Measurements from ENCODE around the gene ATP11C. TPM values are rescaled to one million over a fixed set of nuclear protein-coding genes. Genes with fewer than 3 reads are reported as not detected.
A peak's percentile ranks its signal among the peaks of the same experiment; 100 is the strongest.

ATP11C gene
- 10 to 100 TPM; 23.5 to 41.8 (median 32.5) TPM for total RNA-seq

GRCh38 chrX:139932901-139933796, at the start of gene ATP11C:
Gene ATP11C, minus strand, starts transcription at chrX:139933053. Its CDS starts 1,011 bp downstream, at chrX:139932042.
- DNase-seq (ENCODE audit: low spot score), result peak; percentile 54
- TF ChIP-seq CTCF (IDR thresholded peaks at IDR 0.05), result no peak
- ATAC-seq (ENCODE audit: low FRiP score), result peak; percentile 92

DNA sequence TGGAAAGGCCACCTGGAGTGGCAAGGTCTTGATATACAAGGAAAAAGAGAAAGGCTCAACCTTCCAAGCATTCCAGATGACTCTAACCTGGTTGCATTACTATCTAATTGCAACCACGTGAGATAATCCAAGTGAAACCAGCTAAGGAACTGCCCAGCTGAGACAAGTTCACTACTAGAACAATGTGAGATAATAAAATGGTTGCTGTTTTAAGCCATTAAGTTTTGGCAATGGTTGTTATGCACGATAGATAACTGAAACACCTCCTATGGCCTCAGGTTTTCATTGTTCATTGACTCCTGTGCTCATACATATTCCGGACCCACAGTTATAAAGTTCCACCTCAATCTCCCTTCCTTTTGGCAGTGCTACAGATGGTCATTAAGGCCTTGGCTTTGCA, 41.6 kb upstream of the ATP11C start:
- ATAC-seq (ENCODE audit: low FRiP score), result no peak
- no peak for TF ChIP-seq CTCF (IDR thresholded peaks at IDR 0.05)
- DNase-seq (ENCODE audit: low spot score), result no peak

DNA sequence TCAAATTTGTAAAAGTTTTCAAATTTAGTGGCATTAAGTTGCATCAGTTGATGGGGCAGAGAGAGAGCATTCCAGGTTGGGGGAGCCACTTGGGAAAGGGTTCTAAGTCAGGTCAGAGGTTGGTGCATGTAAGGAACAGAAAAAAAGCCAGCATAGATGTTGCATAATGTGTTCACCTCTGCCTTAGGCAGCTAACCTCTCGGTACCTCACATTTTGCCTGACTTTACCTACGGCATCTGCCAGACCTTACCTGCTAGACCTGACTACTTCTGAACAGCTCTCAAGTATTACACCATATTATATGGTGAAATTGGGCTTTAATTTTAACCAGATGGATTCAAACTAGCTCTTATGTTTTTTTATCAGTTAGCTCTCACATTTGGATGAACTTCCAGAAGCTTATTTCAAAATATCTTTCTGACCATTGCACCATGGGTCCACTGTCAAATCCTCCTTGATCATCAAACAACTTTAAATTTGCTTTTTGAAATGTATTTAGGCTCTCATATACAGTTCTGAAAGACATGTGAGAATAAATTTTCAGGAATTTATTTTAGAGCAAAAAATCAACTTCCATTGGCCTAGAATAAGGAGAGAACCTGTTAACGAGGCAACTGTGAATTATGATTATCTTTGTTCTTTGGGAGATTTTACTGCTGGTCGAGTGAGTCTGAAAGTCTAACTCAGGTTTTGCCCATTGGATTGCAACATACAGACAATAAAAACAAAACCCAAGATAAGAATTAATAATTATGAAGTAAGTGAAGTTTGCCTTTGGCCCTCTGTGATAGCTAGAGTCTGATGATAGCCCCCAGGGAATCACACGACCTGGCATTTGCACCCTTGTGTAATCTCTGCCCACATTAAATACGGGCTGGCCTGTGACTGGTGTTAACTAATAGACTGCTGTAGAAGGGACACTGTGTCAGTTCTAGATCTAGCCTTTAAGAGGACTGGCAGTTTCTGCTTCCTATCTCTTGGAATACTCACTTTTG, 40.1 kb upstream of the ATP11C start:
- DNase-seq (ENCODE audit: low spot score) (no peak), ATAC-seq (ENCODE audit: low FRiP score) (no peak)
- TF ChIP-seq CTCF (IDR thresholded peaks at IDR 0.05), result no peak

DNA sequence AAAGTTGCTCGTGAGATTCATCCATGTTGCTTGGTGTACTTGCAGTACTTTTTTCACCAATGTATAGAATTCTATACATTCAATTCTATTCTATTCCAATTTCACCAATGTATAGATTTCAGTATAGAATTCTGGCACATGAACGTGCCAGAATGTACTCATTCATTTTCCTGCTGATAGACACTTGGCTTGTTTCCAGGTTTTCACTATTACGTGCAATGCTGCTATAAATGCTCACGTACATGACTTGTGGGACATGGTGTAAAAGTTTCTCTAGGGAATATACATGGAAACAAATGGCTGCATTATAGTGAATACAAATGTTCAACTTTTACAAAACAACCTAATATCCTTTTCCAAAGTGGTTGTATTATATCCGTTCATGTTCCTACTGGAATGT, 39.3 kb upstream of the ATP11C start:
- no peak for TF ChIP-seq CTCF (IDR thresholded peaks at IDR 0.05)
- no peak for ATAC-seq (ENCODE audit: low FRiP score)

GRCh38 chrX:139971394-139971749, 38.5 kb upstream of the ATP11C start:
- DNase-seq (ENCODE audit: low spot score) (no peak), ATAC-seq (ENCODE audit: low FRiP score) (no peak)
- TF ChIP-seq CTCF (IDR thresholded peaks at IDR 0.05), result no peak

More for the DNA sequence above, 39.3 kb upstream of the ATP11C start:
- no peak for DNase-seq (ENCODE audit: low spot score)

- no peak for TF ChIP-seq CTCF (IDR thresholded peaks at IDR 0.05)
- ATAC-seq (ENCODE audit: low FRiP score) (no peak), DNase-seq (ENCODE audit: low spot score) (no peak)
Measured at GRCh38 chrX:139969286-139969685, 36.4 kb upstream of the ATP11C start.
